Aorta (tissue), 5 donors: Measurements from ENCODE around the gene SLC25A3. TPM values are rescaled to one million over a fixed set of nuclear protein-coding genes. Genes with fewer than 3 reads are reported as not detected.
"Not testable (repeated sequence)": the region's sequence is repeated elsewhere in the genome, so short reads cannot be mapped to it uniquely, and the experiment has no call there.

Experiments used
- ATAC-seq: fragments of 200-7000 bp; cut with Tn5 transposase; one replicate; pipeline ENCODE4 v1.9.1; 2022; ENCODE audit warnings: moderate library complexity; ENCODE audit not compliant: low FRiP score
- DNase-seq, 2 donors: peaks; one replicate each; pipeline ENCODE4 v3.0.0-alpha.2; 2020
- H3K27ac ChIP-seq, 2 donors: one replicate each; pipeline ENCODE4 v1.5.1; 2013; ENCODE audit warnings: low read length in 2 of 2, mild to moderate bottlenecking in 2 of 2, moderate library complexity in 2 of 2, control low read depth in 1 of 2, inconsistent platforms in 1 of 2, low read depth in 1 of 2
- H3K27me3 ChIP-seq, 2 donors: one replicate each; pipeline ENCODE4 v1.6.1; 2013; ENCODE audit warnings: control low read depth in 1 of 2, low read length in 1 of 2, mild to moderate bottlenecking in 1 of 2, moderate library complexity in 1 of 2; ENCODE audit not compliant: insufficient read depth in 2 of 2, control insufficient read depth in 1 of 2
- H3K36me3 ChIP-seq, 2 donors: one replicate each; pipeline ENCODE4 v1.6.1; 2013; ENCODE audit warnings: control low read depth in 1 of 2, low read length in 1 of 2, mild to moderate bottlenecking in 1 of 2; ENCODE audit not compliant: insufficient read depth in 2 of 2, control insufficient read depth in 1 of 2
- H3K4me1 ChIP-seq, 2 donors: one replicate each; pipeline ENCODE4 v1.6.1; 2013; ENCODE audit warnings: low read length in 2 of 2, control low read depth in 1 of 2, mild to moderate bottlenecking in 1 of 2, moderate library complexity in 1 of 2; ENCODE audit not compliant: insufficient read depth in 2 of 2, control insufficient read depth in 1 of 2
- H3K4me3 ChIP-seq, 2 donors: one replicate each; pipeline ENCODE4 v1.5.1; 2013; ENCODE audit warnings: low read length in 2 of 2, control low read depth in 1 of 2, mild to moderate bottlenecking in 1 of 2
- H3K9me3 ChIP-seq: one replicate; pipeline ENCODE4 v1.6.1; 2013; ENCODE audit warnings: mild to moderate bottlenecking, low read length; ENCODE audit not compliant: control insufficient read depth
- WGBS, 2 donors: extraction: QIAGEN DNeasy Blood & Tissue Kit; methylation state at CpG; one replicate each; pipeline ENCODE4 v1.1.7; 2013; 5-methylcytosine and 5-hydroxymethylcytosine counted together
- intact Hi-C, 2 donors: fragments of 100-400 bp; cut with DNase I; formaldehyde crosslinking; loops; one replicate each; pipeline versions ENCODE4 v1.14.2 to v1.15.0; 2022
- polyA plus RNA-seq, 2 donors: library from polyadenylated mRNA; stranded (reverse); fragments of 200-250 nt; gene quantifications; one replicate each; pipeline ENCODE4 v1.2.3, GENCODE V29; 2013
- total RNA-seq, 2 donors: library from RNA; stranded (reverse); fragmentation: NEBNext Ultra II Directional; extraction: Animal tissue kit (Norgen Biotek cat#: 25700); gene quantifications; one replicate each; pipeline ENCODE4 v1.2.1, GENCODE V29; 2021
- donor health status: healthy with polysubstance abuse.
- donor health status: Bipolar disorder and iron deficiency.
- donor health status: DM: no; HTN: no; CAD: no.
- donor health status: DM: no; HTN: no; CAD: no.
- donor health status: DM: yes; HTN: yes; CAD: no.

Gene SLC25A3
- total and polyA plus RNA-seq, 4 donors: 310 to 523 (median 412) TPM

- WGBS, 2 donors: 74 to 88% methylated on average over 1 of the region's 1 CpG
- intact Hi-C loops: no loop called here
- Histone ChIP-seq H3K4me1 (no peaks in the 10 kb centered on the region), H3K4me3 (no peak overlapping the region), H3K36me3 (no peaks in the 10 kb centered on the region), H3K27me3 (no peaks in the 10 kb centered on the region), H3K27ac (no peak overlapping the region), H3K9me3 (no peaks in the 10 kb centered on the region)
- DNase-seq (no peak), ATAC-seq (no peak)
These were observed 12.4 kb upstream of the SLC25A3 start for GRCh38 chr12:98581101-98581500.

- 69 to 76% methylated on average over 6 of the region's 6 CpGs for WGBS, 2 donors
- DNase-seq: no peak
- intact Hi-C loops: no loop called here
- H3K36me3 ChIP-seq: no peaks in the 10 kb centered on the region
- no peaks in the 10 kb centered on the region for H3K4me1 ChIP-seq
- H3K4me3 ChIP-seq: no peak overlapping the region
- no peaks in the 10 kb centered on the region for H3K27me3 ChIP-seq
- ATAC-seq: no peak
- H3K9me3 ChIP-seq: no peaks in the 10 kb centered on the region
- no peak overlapping the region for H3K27ac ChIP-seq
These were observed 11.4 kb upstream of the SLC25A3 start for GRCh38 chr12:98582093-98582492.

GRCh38 chr12:98587084-98587483 is 6.4 kb upstream of the SLC25A3 start:
- H3K27me3 ChIP-seq: no peaks in the 10 kb centered on the region
- no peaks in the 10 kb centered on the region for H3K9me3 ChIP-seq
- DNase-seq: no peak
- WGBS, 2 donors: 86 to 89% methylated on average over 5 of the region's 5 CpGs
- no peak overlapping the region for H3K27ac ChIP-seq
- H3K36me3 ChIP-seq: no peaks in the 10 kb centered on the region
- no peaks in the 10 kb centered on the region for H3K4me1 ChIP-seq
- intact Hi-C loops: no loop called here
- ATAC-seq: no peak
- H3K4me3 ChIP-seq: no peak overlapping the region

GRCh38 chr12:98591209-98591608 is 2.3 kb upstream of the SLC25A3 start:
- Histone ChIP-seq H3K27ac (no peak overlapping the region), H3K9me3 (no peaks in the 10 kb centered on the region), H3K4me3 (no peak overlapping the region), H3K36me3 (no peaks in the 10 kb centered on the region), H3K4me1 (no peaks in the 10 kb centered on the region), H3K27me3 (no peaks in the 10 kb centered on the region)
- DNase-seq (no peak), ATAC-seq (no peak)
- 63 to 66% methylated on average over 4 of the region's 4 CpGs for WGBS, 2 donors
- intact Hi-C loops: loop anchor here (5.0 to 10.0 kb wide), 2 partner anchors 54 to 174 kb away; partner anchors contain the start of genes APAF1 (in 1 of the 2) and IKBIP (in 1 of the 2)

GRCh38 chr12:98592825-98593322 is 612 bp upstream of the SLC25A3 start:
- DNase-seq (no peak), ATAC-seq (no peak)
- no peaks in the 10 kb centered on the region for H3K36me3 ChIP-seq
- H3K4me3 ChIP-seq: peak overlapping the region; percentile 41 to 59
- no peaks in the 10 kb centered on the region for H3K27me3 ChIP-seq
- no peaks in the 10 kb centered on the region for H3K4me1 ChIP-seq
- no peaks in the 10 kb centered on the region for H3K9me3 ChIP-seq
- intact Hi-C loops: loop anchor here (2.0 to 10.0 kb wide), 3 partner anchors 52 to 176 kb away; partner anchors contain the start of genes APAF1 (in 2 of the 2) and IKBIP (in 2 of the 2)
- 42 to 55% methylated on average over 9 of the region's 9 CpGs for WGBS, 2 donors
- peak overlapping the region in 1 of 2 donors; percentile 28 for H3K27ac ChIP-seq

- H3K4me1 ChIP-seq: no peaks in the 10 kb centered on the region
- H3K9me3 ChIP-seq: no peaks in the 10 kb centered on the region
- ATAC-seq: peak; percentile 78
- WGBS, 2 donors: 0% methylated on average over 35 of the region's 35 CpGs
- peak overlapping the region; percentile 38 to 98 for H3K4me3 ChIP-seq
- intact Hi-C loops: loop anchor here (5.0 to 10.0 kb wide), 2 partner anchors 51 to 177 kb away; partner anchors contain the start of genes APAF1 (in 1 of the 2) and IKBIP (in 1 of the 2)
- H3K27me3 ChIP-seq: no peaks in the 10 kb centered on the region
- DNase-seq: peak; percentile 68 to 81
- H3K27ac ChIP-seq: peak overlapping the region; percentile 69 to 93
- H3K36me3 ChIP-seq: no peaks in the 10 kb centered on the region
These were observed 757 bp downstream of the SLC25A3 start for GRCh38 chr12:98594050-98594835.

- ATAC-seq (no peak), DNase-seq (no peak)
- no peaks in the 10 kb centered on the region for H3K9me3 ChIP-seq
- no peak overlapping the region for H3K27ac ChIP-seq
- intact Hi-C loops: loop anchor here in 1 of 2 donors (10.0 kb wide), 1 partner anchor 49 kb away; the partner anchor contains the start of genes APAF1 and IKBIP
- peaks cover 4% of the 10 kb centered on the region in 2 donors for H3K36me3 ChIP-seq
- WGBS, 2 donors: 49 to 53% methylated on average over 3 of the region's 3 CpGs
- no peaks in the 10 kb centered on the region for H3K4me1 ChIP-seq
- H3K4me3 ChIP-seq: peak overlapping the region; percentile 38 to 98
- H3K27me3 ChIP-seq: no peaks in the 10 kb centered on the region
These were observed 1.9 kb downstream of the SLC25A3 start for GRCh38 chr12:98595243-98595988.

- H3K4me3 ChIP-seq, H3K27ac ChIP-seq, H3K4me1 ChIP-seq, H3K9me3 ChIP-seq, ATAC-seq, DNase-seq, H3K36me3 ChIP-seq, H3K27me3 ChIP-seq: not testable (repeated sequence)
- WGBS, 2 donors: 89 to 90% methylated on average over 5 of the region's 5 CpGs
- intact Hi-C loops: loop anchor here in 1 of 2 donors (10.0 kb wide), 1 partner anchor 47 kb away; the partner anchor contains the start of genes APAF1 and IKBIP
These were observed 3.8 kb downstream of the SLC25A3 start for GRCh38 chr12:98597313-98597712.
